ENCODE measurements around the gene FGF4.
"Not testable (repeated sequence)": the region's sequence is repeated elsewhere in the genome, so short reads cannot be mapped to it uniquely, and the experiment has no call there.

FGF4 gene

GRCh38 chr11:69773626-69774353 is 1.4 kb downstream of the FGF4 start:
- DNase-seq: no peak
- no peaks in the 10 kb centered on the region for H3K9me3 ChIP-seq
- H3K36me3 ChIP-seq: no peaks in the 10 kb centered on the region
- no peak overlapping the region for H3K4me3 ChIP-seq (ENCODE audit: low read depth, low read length)
- no peaks in the 10 kb centered on the region for H3K4me1 ChIP-seq
- H3K27me3 ChIP-seq: peaks cover 76% of the 10 kb centered on the region
- TF ChIP-seq CTCF (IDR thresholded peaks at IDR 0.05; ENCODE audit: low read depth, low read length): no peak

GRCh38 chr11:69771466-69771865 is 3.7 kb downstream of the FGF4 start:
- no peak for TF ChIP-seq CTCF (IDR thresholded peaks at IDR 0.05; ENCODE audit: low read depth, low read length)
- Histone ChIP-seq H3K4me1 (no peaks in the 10 kb centered on the region), H3K36me3 (no peaks in the 10 kb centered on the region), H3K4me3 (ENCODE audit: low read depth, low read length) (no peak overlapping the region), H3K27me3 (peaks cover 70% of the 10 kb centered on the region), H3K9me3 (no peaks in the 10 kb centered on the region)
- no peak for DNase-seq

GRCh38 chr11:69770540-69770939 is 4.6 kb downstream of the FGF4 start:
- no peak overlapping the region for H3K4me3 ChIP-seq (ENCODE audit: low read depth, low read length)
- no peaks in the 10 kb centered on the region for H3K36me3 ChIP-seq
- no peak for DNase-seq
- no peak for TF ChIP-seq CTCF (IDR thresholded peaks at IDR 0.05; ENCODE audit: low read depth, low read length)
- no peaks in the 10 kb centered on the region for H3K4me1 ChIP-seq
- H3K27me3 ChIP-seq: peaks cover 61% of the 10 kb centered on the region
- H3K9me3 ChIP-seq: no peaks in the 10 kb centered on the region

GRCh38 chr11:69765498-69765995 is 9.6 kb downstream of the FGF4 start:
- Histone ChIP-seq H3K27me3 (peaks cover 13% of the 10 kb centered on the region), H3K36me3 (no peaks in the 10 kb centered on the region), H3K9me3 (peaks cover 3% of the 10 kb centered on the region; the same call in 1 of the 2 replicates), H3K4me3 (ENCODE audit: low read depth, low read length) (no peak overlapping the region), H3K4me1 (no peaks in the 10 kb centered on the region)
- no peak for TF ChIP-seq CTCF (IDR thresholded peaks at IDR 0.05; ENCODE audit: low read depth, low read length)
- DNase-seq: no peak

GRCh38 chr11:69764918-69765317 is 10.2 kb downstream of the FGF4 start:
- not testable (repeated sequence) for H3K36me3 ChIP-seq; H3K4me1 ChIP-seq; H3K27me3 ChIP-seq; H3K9me3 ChIP-seq; H3K4me3 ChIP-seq (ENCODE audit: low read depth, low read length); DNase-seq

- TF ChIP-seq CTCF (IDR thresholded peaks at IDR 0.05; ENCODE audit: low read depth, low read length): no peak
- Histone ChIP-seq H3K27me3 (no peaks in the 10 kb centered on the region; the same call in none of the 2 replicates), H3K4me3 (ENCODE audit: low read depth, low read length) (no peak overlapping the region), H3K9me3 (peaks cover 3% of the 10 kb centered on the region; the same call in 1 of the 2 replicates), H3K36me3 (no peaks in the 10 kb centered on the region), H3K4me1 (no peaks in the 10 kb centered on the region)
- DNase-seq: no peak
Measured at GRCh38 chr11:69760319-69760718, 14.8 kb downstream of the FGF4 start.

Measured in BE2C (cell line).